ENCODE data around the gene ZNF138. TPM values are rescaled to one million over a fixed set of nuclear protein-coding genes. Genes with fewer than 3 reads are reported as not detected.

The ZNF138 gene
- total and polyA plus RNA-seq, 2 of the 8 experiments (the other 6 are each of a cell fraction or from before 2014, with no cell fraction given), result 7.5 to 22.6 TPM

- H3K27me3 ChIP-seq (replicated peaks in 1 of 4; ENCODE audit: control insufficient read depth in 3 of 4, extremely low read depth in 1 of 4, insufficient read depth in 3 of 4, low read length in 3 of 4), result peaks cover 0 to 6% (median 4%) of the 10 kb centered on the region in 4 experiments; a peak in 5 of 7 replicates
- no peak overlapping the region for H3K18ac ChIP-seq (ENCODE audit: extremely low read depth, low read length)
- no peak overlapping the region for H2BK5ac ChIP-seq (ENCODE audit: low read depth, low read length)
- no peak overlapping the region for H4K91ac ChIP-seq (replicated peaks; ENCODE audit: insufficient read length, low read length)
- no peak overlapping the region for H3K23ac ChIP-seq (ENCODE audit: insufficient read length)
- H3K23me2 ChIP-seq (ENCODE audit: low read depth, low read length), result 0 out of 2 replicates have a peak, but pooled peaks cover 1% of the 10 kb centered on the region
- ChIA-PET POLR2A (ENCODE audit: partially characterized antibody) (no interaction called here), CTCF (ENCODE audit: partially characterized antibody) (no interaction called here)
- no peak overlapping the region for H2BK15ac ChIP-seq (ENCODE audit: low read length)
- H4K20me1 ChIP-seq (replicated peaks in 1 of 2; ENCODE audit: control insufficient read depth in 1 of 2, insufficient read depth in 2 of 2, low read length in 2 of 2), result no peaks in the 10 kb centered on the region
- 91% methylated on average over 35 of the region's 36 CpGs; no CpG with 5 or more reads in 1 of the 2 experiments for WGBS, 2 experiments (ENCODE audit: extremely low coverage in 1 of 2, insufficient coverage in 1 of 2, insufficient read length in 1 of 2, insufficient replicate concordance in 2 of 2, low coverage in 1 of 2, low lambda C conversion rate in 2 of 2, missing lambda C conversion rate in 1 of 2)
- no peak overlapping the region for H2BK120ac ChIP-seq (replicated peaks; ENCODE audit: low read depth, low read length)
- H3K4me2 ChIP-seq (ENCODE audit: insufficient read depth in 1 of 2, low read depth in 2 of 2, low read length in 2 of 2), result no peak overlapping the region
- TF ChIP-seq CBX8 (IDR thresholded peaks at IDR 0.05; ENCODE audit: borderline replicate concordance, low read depth, low read length) (no peak), TEAD4 (IDR thresholded peaks at IDR 0.05; ENCODE audit: low read depth, low read length) (no peak), CEBPB (IDR thresholded peaks at IDR 0.05; ENCODE audit: low read depth, low read length) (no peak), GABPA (IDR thresholded peaks at IDR 0.05; ENCODE audit: borderline replicate concordance, insufficient read depth, low read length) (no peak), EGR1 (IDR thresholded peaks at IDR 0.05; ENCODE audit: borderline replicate concordance, low read depth, low read length) (no peak)
- no peak overlapping the region for H2BK20ac ChIP-seq (ENCODE audit: low read length)
- DNase-seq (ENCODE audit: low read depth in 1 of 2, low spot score in 2 of 2) (no peak), FAIRE-seq (no peak)
- H3K4me1 ChIP-seq (replicated peaks in 1 of 4; ENCODE audit: control insufficient read depth in 3 of 4, insufficient read depth in 4 of 4, low read length in 3 of 4), result no peaks in the 10 kb centered on the region; a peak in 1 of 7 replicates
- H3K27ac ChIP-seq (ENCODE audit: low read depth, low read length), result no peak overlapping the region
- no peak overlapping the region for H3K9ac ChIP-seq (replicated peaks in 1 of 4; ENCODE audit: extremely low read depth in 1 of 4, low read depth in 3 of 4, low read length in 3 of 4)
- H3K79me2 ChIP-seq (ENCODE audit: control insufficient read depth in 1 of 2, insufficient read depth in 2 of 2, low read length in 2 of 2), result no peaks in the 10 kb centered on the region
- no peak overlapping the region for H3K14ac ChIP-seq (ENCODE audit: insufficient read length)
- H4K8ac ChIP-seq (ENCODE audit: extremely low read depth, insufficient read depth, low read length), result no peak overlapping the region
- peaks cover 2 to 57% of the 10 kb centered on the region in 2 experiments; a peak in 2 of 4 replicates for H3K9me3 ChIP-seq (ENCODE audit: insufficient read depth in 2 of 2, low read depth in 1 of 2, low read length in 1 of 2)
- no peak overlapping the region for H3K4ac ChIP-seq (replicated peaks; ENCODE audit: insufficient read length, low read depth, low read length)
- H2BK12ac ChIP-seq (ENCODE audit: low read depth, low read length), result no peak overlapping the region
- no peak overlapping the region for H4K5ac ChIP-seq (ENCODE audit: insufficient read length, low read depth, low read length)
- H3K79me1 ChIP-seq (ENCODE audit: low read depth, low read length), result no peaks in the 10 kb centered on the region; the same call in 1 of the 2 replicates
- H3K4me3 ChIP-seq (ENCODE audit: extremely low read depth in 1 of 4, insufficient read depth in 2 of 4, low read depth in 3 of 4, low read length in 4 of 4), result no peak overlapping the region
- H2AFZ ChIP-seq (ENCODE audit: low read length), result no peak overlapping the region
- no peak overlapping the region for H3K56ac ChIP-seq (replicated peaks; ENCODE audit: insufficient read length, low read depth, low read length)
- no peak overlapping the region for H2AK5ac ChIP-seq (ENCODE audit: low read depth, low read length)
- H3K36me3 ChIP-seq (ENCODE audit: control insufficient read depth in 2 of 4, insufficient read depth in 4 of 4, low read length in 3 of 4), result no peaks in the 10 kb centered on the region
These were observed 78.3 kb downstream of the ZNF138 start for GRCh38 chr7:64872351-64873154.
